ENCODE data around the gene MAPKAPK2. TPM values are rescaled to one million over a fixed set of nuclear protein-coding genes. Genes with fewer than 3 reads are reported as not detected.

Gene MAPKAPK2
- polyA plus RNA-seq, 1 donor (not counting 4 experiments of a cell fraction or from before 2014, with no cell fraction given): 41.5 TPM

GRCh38 chr1:206656936-206657335 lies 27.8 kb upstream of the MAPKAPK2 start:
- no peaks in the 10 kb centered on the region for H3K9me1 ChIP-seq (ENCODE audit: control insufficient read depth, extremely low read depth, insufficient read depth, low read length)
- H3K9me3 ChIP-seq (ENCODE audit: control insufficient read depth, low read depth, low read length): no peaks in the 10 kb centered on the region
- H2AFZ ChIP-seq (ENCODE audit: control insufficient read depth, low read length): no peak overlapping the region
- H3K79me2 ChIP-seq (ENCODE audit: control insufficient read depth, insufficient read depth, low read length): no peaks in the 10 kb centered on the region
- DNase-seq (ENCODE audit: low read depth, low spot score): no peak
- H3K9ac ChIP-seq (ENCODE audit: control insufficient read depth, extremely low read depth, insufficient read depth, low read length): no peak overlapping the region
- no peak overlapping the region for H3K27ac ChIP-seq (ENCODE audit: control insufficient read depth, insufficient read depth, low read length)
- H4K20me1 ChIP-seq (ENCODE audit: control insufficient read depth, extremely low read depth, insufficient read depth, low read length): no peaks in the 10 kb centered on the region
- H3K27me3 ChIP-seq (ENCODE audit: control insufficient read depth, extremely low read depth, insufficient read depth, low read length): peaks cover 7% of the 10 kb centered on the region
- TF ChIP-seq CTCF (optimal IDR thresholded peaks at IDR 0.05 in 1 of 3, IDR thresholded peaks at IDR 0.05 in 1 of 3, conservative IDR thresholded peaks at IDR 0.05 in 1 of 3; ENCODE audit: extremely low read depth in 1 of 3, insufficient read depth in 2 of 3, low read length in 3 of 3) (no peak), EZH2 (IDR thresholded peaks at IDR 0.05; ENCODE audit: low read length) (no peak)
- dilution Hi-C loops (cut with MboI; ENCODE audit: extremely low pct_ligation_motif_present, low sequenced_read_pairs): no loop called here
- no peak overlapping the region for H3K4me2 ChIP-seq (ENCODE audit: control insufficient read depth, extremely low read depth, insufficient read depth, low read depth, low read length)
- peaks cover 8% of the 10 kb centered on the region for H3K4me1 ChIP-seq (ENCODE audit: control insufficient read depth, extremely low read depth, insufficient read depth, low read length)
- H3K4me3 ChIP-seq (ENCODE audit: control insufficient read depth in 2 of 3, extremely low read depth in 1 of 3, insufficient read depth in 2 of 3, low read depth in 1 of 3, low read length in 3 of 3): no peak overlapping the region
- FAIRE-seq: no peak
- peaks cover 0 to 6% of the 10 kb centered on the region in 2 experiments for H3K36me3 ChIP-seq (ENCODE audit: control insufficient read depth in 2 of 2, extremely low read depth in 1 of 2, insufficient read depth in 2 of 2, low read length in 2 of 2)

GRCh38 chr1:206657751-206658150 lies 27.0 kb upstream of the MAPKAPK2 start:
- H3K79me2 ChIP-seq (ENCODE audit: control insufficient read depth, insufficient read depth, low read length): no peaks in the 10 kb centered on the region
- no peak overlapping the region for H2AFZ ChIP-seq (ENCODE audit: control insufficient read depth, low read length)
- FAIRE-seq (no peak), DNase-seq (ENCODE audit: low read depth, low spot score) (no peak)
- H4K20me1 ChIP-seq (ENCODE audit: control insufficient read depth, extremely low read depth, insufficient read depth, low read length): no peaks in the 10 kb centered on the region
- no peak overlapping the region for H3K4me2 ChIP-seq (ENCODE audit: control insufficient read depth, extremely low read depth, insufficient read depth, low read depth, low read length)
- no peaks in the 10 kb centered on the region for H3K9me3 ChIP-seq (ENCODE audit: control insufficient read depth, low read depth, low read length)
- no peak overlapping the region for H3K4me3 ChIP-seq (ENCODE audit: control insufficient read depth in 2 of 3, extremely low read depth in 1 of 3, insufficient read depth in 2 of 3, low read depth in 1 of 3, low read length in 3 of 3)
- dilution Hi-C loops (cut with MboI; ENCODE audit: extremely low pct_ligation_motif_present, low sequenced_read_pairs): no loop called here
- peaks cover 0 to 4% of the 10 kb centered on the region in 2 experiments for H3K36me3 ChIP-seq (ENCODE audit: control insufficient read depth in 2 of 2, extremely low read depth in 1 of 2, insufficient read depth in 2 of 2, low read length in 2 of 2)
- TF ChIP-seq CTCF (optimal IDR thresholded peaks at IDR 0.05 in 1 of 3, IDR thresholded peaks at IDR 0.05 in 1 of 3, conservative IDR thresholded peaks at IDR 0.05 in 1 of 3; ENCODE audit: extremely low read depth in 1 of 3, insufficient read depth in 2 of 3, low read length in 3 of 3) (no peak), EZH2 (IDR thresholded peaks at IDR 0.05; ENCODE audit: low read length) (no peak)
- no peaks in the 10 kb centered on the region for H3K9me1 ChIP-seq (ENCODE audit: control insufficient read depth, extremely low read depth, insufficient read depth, low read length)
- H3K9ac ChIP-seq (ENCODE audit: control insufficient read depth, extremely low read depth, insufficient read depth, low read length): no peak overlapping the region
- peaks cover 7% of the 10 kb centered on the region for H3K27me3 ChIP-seq (ENCODE audit: control insufficient read depth, extremely low read depth, insufficient read depth, low read length)
- no peak overlapping the region for H3K27ac ChIP-seq (ENCODE audit: control insufficient read depth, insufficient read depth, low read length)
- peaks cover 8% of the 10 kb centered on the region for H3K4me1 ChIP-seq (ENCODE audit: control insufficient read depth, extremely low read depth, insufficient read depth, low read length)
